GM13977 (cell line): Measurements from ENCODE around the gene RNFT2.

Experiments
- DNase-seq: peaks from one replicate; pipeline ENCODE4 v3.0.0; 2012; ENCODE audit warnings: low spot score
- in situ Hi-C: fragments of 300-500 bp; cut with MboI; formaldehyde crosslinking; loops from one replicate; pipeline ENCODE4 v1.12.0; 2022; ENCODE audit warnings: low sequenced_read_pairs, low pct_unique_long_range_greater_than_20kb, mixed read lengths, inconsistent platforms; ENCODE audit not compliant: unreplicated experiment
- TF ChIP-seq, protein P1 (sequence below): IDR thresholded peaks from 2 replicates; pipeline ENCODE4 v1.5.1; 2012; ENCODE audit warnings: mild to moderate bottlenecking, control low read depth; ENCODE audit not compliant: insufficient read depth; ENCODE audit errors: extremely low read depth, missing control alignments

RNFT2 gene

GRCh38 chr12:116885491-116885890 is 147.4 kb downstream of the RNFT2 start:
- in situ Hi-C loops = no loop called here

GRCh38 chr12:116887244-116887643 is 149.1 kb downstream of the RNFT2 start:
- in situ Hi-C loops = no loop called here
- no peak for DNase-seq
- TF ChIP-seq, protein P1, sequence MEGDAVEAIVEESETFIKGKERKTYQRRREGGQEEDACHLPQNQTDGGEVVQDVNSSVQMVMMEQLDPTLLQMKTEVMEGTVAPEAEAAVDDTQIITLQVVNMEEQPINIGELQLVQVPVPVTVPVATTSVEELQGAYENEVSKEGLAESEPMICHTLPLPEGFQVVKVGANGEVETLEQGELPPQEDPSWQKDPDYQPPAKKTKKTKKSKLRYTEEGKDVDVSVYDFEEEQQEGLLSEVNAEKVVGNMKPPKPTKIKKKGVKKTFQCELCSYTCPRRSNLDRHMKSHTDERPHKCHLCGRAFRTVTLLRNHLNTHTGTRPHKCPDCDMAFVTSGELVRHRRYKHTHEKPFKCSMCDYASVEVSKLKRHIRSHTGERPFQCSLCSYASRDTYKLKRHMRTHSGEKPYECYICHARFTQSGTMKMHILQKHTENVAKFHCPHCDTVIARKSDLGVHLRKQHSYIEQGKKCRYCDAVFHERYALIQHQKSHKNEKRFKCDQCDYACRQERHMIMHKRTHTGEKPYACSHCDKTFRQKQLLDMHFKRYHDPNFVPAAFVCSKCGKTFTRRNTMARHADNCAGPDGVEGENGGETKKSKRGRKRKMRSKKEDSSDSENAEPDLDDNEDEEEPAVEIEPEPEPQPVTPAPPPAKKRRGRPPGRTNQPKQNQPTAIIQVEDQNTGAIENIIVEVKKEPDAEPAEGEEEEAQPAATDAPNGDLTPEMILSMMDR = no peak

More at GRCh38 chr12:116885491-116885890, 147.4 kb downstream of the RNFT2 start:
- TF ChIP-seq, protein P1 = no peak
- DNase-seq = no peak

GRCh38 chr12:116887897-116888296 is 149.8 kb downstream of the RNFT2 start:
- no peak for DNase-seq
- TF ChIP-seq, protein P1 = no peak
- in situ Hi-C loops = no loop called here

DNA sequence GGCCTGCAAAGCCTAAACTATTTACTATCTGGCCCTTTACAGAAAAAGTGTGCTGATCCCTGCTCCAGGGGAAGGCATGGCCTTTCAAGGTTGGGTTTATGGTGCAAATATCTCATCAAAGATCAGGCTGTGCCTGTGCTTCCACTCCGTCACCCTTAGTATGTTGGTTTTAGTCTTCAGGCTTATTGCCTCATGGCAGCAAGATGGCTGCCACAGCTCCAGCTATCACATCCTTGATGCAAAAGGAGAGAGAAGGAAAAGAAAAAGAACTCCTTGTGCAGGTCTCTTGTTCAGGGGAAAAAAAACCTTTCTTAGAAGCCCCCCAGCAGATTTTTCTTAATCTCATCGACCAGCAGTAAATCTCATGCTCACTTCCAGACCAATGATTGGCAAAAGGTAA is 152.2 kb downstream of the RNFT2 start:
- DNase-seq = no peak
- TF ChIP-seq, protein P1 = no peak
- in situ Hi-C loops = no loop called here

DNA sequence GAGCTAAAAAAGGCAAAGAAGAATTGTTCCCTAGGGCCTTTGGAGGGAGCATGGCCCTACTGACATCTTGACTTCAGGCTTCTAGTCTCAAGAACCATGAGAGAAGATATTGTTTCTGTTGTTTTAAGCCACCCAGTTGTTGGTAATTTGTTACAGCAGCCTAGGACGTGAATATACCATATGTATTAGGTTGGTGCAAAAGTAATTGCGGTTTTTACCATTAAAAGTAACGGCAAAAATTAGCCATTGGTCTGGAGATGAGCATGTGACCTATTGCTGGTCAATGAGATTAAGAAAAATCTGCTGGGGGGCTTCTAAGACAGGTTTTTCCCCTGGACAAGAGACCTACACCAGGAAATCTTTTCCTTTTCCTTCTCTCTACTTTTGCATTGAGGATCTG is 152.9 kb downstream of the RNFT2 start:
- in situ Hi-C loops = no loop called here
- TF ChIP-seq, protein P1 = no peak
- no peak for DNase-seq

- in situ Hi-C loops = no loop called here
- TF ChIP-seq, protein P1 = no peak
- DNase-seq = no peak
Measured at GRCh38 chr12:116892349-116893140, 154.4 kb downstream of the RNFT2 start.

GRCh38 chr12:116894913-116895312 is 156.8 kb downstream of the RNFT2 start:
- no peak for DNase-seq
- TF ChIP-seq, protein P1 = no peak
- in situ Hi-C loops = no loop called here
